ENCODE measurements around the gene TRPM2.

DNA sequence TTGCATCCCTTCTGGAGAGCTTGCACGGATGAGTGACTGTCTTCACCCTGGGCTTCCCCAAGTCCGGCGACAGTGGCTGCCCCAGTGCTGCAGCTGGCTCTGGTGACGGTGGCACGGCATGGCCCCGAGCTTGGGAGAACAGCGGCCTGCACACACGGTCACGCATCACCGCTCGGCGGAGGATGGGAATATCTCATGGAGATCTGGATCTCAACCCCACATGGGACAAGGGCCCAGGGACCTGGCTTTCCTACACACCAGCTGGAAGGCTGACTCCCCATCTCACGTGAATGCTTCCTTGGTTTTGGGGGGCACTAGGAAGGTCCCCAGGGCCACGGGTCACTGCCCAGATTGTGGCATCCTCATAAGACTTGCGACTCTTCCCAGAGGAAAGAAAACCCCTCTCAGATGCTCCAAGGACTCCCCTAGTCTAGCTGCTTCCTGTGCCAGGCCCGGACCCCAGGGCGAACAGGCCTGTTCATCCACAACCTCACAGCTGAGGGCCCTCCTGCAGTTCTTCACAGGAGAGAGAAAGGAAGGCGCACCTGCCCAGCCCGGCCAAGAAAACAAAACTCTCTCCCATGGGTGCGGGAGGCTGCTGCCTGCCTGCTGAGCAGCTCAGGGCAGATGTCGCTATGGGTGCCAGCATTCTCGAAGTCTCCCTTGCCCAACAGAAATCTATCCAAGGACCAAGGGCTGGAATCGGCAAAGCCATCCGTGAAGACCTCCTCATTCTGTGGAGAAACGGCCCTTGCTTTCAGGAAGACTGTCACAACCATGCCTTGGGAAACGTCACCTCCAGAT, 24.1 kb upstream of the TRPM2 start:
- no peak for TF ChIP-seq POLR2A (IDR thresholded peaks at IDR 0.05; ENCODE audit: low read length)
- no peak for TF ChIP-seq GATA1 (IDR thresholded peaks at IDR 0.05; ENCODE audit: low read depth, low read length)
